GM18951 (cell line): ENCODE results near the gene DOK6.

ENCODE experiments used
- POLR2A ChIP-seq: IDR thresholded peaks from 4 replicates; pipeline ENCODE4 v1.6.1; 2011; ENCODE audit warnings: mild to moderate bottlenecking; ENCODE audit not compliant: insufficient read length, insufficient read depth; ENCODE audit errors: extremely low read depth
- in situ Hi-C: fragments of 300-500 bp; cut with MboI; formaldehyde crosslinking; loops from one replicate; pipeline ENCODE4 v1.12.0; 2022; ENCODE audit warnings: low sequenced_read_pairs, mixed read lengths, inconsistent platforms; ENCODE audit not compliant: unreplicated experiment

The DOK6 gene

DNA sequence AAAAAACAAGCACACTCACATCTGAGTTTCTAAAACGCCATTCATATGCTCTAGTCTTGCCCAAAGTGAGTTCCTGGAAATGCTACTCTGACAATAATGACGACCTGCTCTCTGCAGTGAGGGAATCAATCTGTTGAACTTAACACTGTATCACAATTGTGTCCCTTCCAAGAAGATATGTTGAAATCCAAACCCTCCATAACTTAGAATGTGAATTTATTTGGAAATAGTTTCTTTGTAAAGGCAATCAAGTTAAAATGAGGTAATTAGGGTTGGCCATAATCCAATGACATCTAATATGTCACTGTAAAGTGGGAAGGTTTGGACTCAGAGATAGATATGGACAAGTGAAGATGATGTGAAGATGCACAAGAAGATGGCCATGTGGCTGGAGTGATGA, 282.5 kb downstream of the DOK6 start:
- TF ChIP-seq POLR2A: no peak
- in situ Hi-C loops: no loop called here

DNA sequence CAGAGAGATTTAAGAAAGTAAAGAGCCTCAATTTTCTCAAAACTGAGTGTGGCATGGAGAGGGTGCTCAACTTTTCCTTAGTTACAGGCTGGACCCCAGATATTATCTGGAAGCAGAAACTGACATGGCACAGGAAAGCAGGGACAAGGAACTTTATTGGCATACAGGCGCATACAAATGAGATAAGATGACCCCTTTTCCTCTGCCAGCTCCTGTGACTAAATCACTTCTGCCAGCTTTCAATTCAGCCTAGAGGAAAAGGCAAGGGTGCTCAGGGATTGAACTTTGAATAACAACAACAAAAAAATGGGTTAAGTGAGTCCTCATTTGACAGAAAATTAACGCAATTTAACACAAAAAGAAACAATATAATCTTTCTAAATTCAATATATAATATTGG, 284.1 kb downstream of the DOK6 start:
- TF ChIP-seq POLR2A: no peak
- in situ Hi-C loops: no loop called here

DNA sequence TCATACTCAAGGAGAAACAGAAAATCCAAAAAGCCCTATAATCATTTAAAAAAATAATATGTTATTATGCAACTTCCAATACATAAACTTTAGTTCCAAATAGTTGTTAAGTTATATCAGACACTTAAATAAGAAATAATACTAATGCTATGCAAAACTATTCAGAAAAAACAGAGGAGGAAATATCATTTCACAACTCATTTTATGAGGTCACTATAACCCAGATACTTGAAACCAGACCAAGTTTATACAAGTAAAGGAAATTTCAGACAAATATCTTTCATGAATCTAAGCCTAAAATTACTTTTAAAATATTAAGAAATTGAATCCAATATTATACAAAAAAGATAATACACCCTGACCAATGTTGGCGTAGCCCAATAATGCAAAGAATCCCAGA, 286.2 kb downstream of the DOK6 start:
- TF ChIP-seq POLR2A: no peak
- in situ Hi-C loops: no loop called here

GRCh38 chr18:69689121-69689759, 288.6 kb downstream of the DOK6 start:
- in situ Hi-C loops: no loop called here
- no peak for TF ChIP-seq POLR2A

DNA sequence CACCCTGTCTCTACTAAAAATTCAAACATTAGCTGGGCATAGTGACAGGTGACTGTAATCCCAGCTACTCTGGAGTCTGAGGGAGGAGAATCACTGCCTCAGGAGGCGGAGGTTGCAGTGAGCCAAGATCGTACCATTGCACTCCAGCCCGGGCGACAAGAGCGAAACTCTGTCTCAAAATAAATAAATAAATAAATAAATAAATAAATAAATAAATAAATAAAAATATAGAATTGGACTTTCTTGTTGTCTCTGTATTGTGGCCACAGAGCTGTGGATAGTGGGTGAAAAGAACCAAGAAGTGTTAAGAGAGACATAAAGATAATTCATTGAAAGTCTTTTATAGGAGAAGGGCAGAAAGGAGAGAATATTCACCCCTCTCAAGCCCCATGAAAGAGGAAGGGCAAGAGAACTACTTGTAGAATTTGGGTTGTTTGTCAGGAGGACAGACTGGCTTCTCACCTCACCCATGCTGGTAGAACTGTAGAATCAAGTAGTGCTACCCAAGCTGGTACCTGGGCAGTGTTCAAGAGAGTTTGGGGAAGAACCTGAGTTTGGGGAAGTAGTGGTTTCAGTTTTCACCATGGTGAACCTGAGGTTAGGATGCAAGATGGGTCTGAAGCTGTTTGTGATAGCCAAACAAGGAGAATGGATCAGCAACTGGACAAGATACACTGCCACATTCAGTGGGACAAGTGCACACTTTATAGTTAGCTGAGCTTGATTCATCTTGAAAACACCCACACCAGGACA, 290.5 kb downstream of the DOK6 start:
- in situ Hi-C loops: no loop called here
- no peak for TF ChIP-seq POLR2A

DNA sequence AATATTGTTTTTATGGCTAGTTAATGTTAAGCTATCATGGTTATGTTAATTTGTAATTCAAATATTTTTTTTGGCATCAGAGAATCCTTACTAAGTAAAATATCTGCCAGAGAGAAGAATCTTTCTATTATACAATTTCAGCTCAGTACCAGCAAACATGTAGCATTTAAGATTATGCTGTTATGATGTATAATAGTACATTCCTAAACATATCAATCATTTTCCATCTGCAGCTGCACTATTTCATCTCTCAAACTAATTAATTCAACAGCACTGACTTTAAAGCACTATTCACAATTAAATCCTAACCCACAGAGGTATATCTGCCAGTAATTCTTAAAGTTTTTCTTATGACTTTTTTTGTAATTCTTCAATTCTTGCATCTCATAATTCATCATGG, 296.4 kb downstream of the DOK6 start:
- in situ Hi-C loops: no loop called here
- TF ChIP-seq POLR2A: no peak

DNA sequence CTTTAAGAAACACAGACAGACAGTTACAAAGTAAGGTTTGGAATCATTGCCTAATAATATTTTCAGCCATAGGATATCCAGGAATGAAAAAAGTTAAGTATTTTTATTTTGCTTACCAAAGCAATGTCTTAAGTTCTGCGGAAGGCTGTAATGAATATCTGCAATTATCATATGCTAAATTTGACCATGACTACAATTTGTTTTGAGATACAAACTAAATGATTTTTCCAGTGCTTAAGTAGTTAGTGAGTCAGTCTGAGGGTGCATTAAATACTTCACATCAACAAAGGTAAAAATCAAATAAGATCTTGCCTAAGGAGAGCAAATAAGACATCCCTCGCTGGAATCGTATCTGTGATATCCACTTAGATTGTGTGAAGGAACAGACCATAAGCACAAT, 297.0 kb downstream of the DOK6 start:
- in situ Hi-C loops: no loop called here
- TF ChIP-seq POLR2A: no peak

DNA sequence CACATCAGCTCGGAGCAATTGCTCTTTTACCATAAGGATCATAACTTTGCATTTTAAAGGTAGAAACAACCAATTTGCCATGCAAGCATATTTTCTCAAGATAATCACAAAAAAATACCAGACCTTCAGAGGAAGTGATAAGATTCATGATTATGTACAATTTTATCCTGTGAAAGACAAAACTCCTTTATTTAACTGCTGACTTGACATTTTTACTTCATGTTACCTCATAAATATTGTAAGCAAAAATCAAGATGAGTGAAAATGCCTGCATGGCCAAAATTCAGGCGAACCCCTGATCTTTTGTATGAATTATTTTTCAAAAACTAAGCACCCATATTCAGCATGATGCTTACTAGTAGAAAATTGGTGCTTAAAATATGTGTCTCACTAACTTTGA, 300.6 kb downstream of the DOK6 start:
- TF ChIP-seq POLR2A: no peak
- in situ Hi-C loops: no loop called here

GRCh38 chr18:69703461-69703860, 302.8 kb downstream of the DOK6 start:
- in situ Hi-C loops: no loop called here
- TF ChIP-seq POLR2A: no peak

DNA sequence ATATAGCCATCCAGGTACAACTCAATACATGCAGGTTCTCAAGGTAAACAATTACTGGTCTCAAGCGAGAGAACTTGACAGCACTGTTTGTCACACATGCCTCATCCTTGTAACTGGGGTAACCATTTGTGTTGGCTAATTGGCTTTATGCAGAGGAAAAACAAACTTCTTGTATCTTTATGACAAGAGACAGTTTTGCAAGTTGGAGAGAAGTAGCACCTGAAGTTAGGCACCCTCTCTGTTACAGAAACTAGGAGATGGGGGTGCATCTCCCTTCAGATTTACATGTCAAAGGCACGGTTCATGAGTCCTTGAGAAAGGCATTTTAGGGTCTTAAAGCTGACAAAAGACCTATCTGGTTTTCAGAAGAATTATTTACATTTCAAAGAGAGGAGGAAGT, 305.3 kb downstream of the DOK6 start:
- in situ Hi-C loops: no loop called here
- TF ChIP-seq POLR2A: no peak

DNA sequence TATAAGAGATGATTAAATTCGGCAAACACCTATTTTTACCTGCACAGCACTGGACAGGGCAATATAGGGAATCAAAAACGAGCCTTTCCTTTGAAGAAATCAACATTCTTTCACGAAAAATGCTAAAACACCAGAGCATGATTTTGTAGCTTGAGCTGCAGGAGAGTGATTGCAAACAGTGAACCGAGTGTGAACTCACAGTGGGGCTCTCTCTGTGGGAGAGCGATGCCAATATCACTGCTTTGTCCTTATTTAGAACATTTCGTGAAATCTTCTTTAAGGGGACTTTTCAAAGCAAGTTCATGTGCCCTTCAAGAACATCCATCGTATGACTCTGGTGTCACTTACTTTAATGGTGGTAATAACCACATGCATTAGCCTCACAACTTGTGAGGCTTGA, 308.2 kb downstream of the DOK6 start:
- in situ Hi-C loops: no loop called here
- no peak for TF ChIP-seq POLR2A

DNA sequence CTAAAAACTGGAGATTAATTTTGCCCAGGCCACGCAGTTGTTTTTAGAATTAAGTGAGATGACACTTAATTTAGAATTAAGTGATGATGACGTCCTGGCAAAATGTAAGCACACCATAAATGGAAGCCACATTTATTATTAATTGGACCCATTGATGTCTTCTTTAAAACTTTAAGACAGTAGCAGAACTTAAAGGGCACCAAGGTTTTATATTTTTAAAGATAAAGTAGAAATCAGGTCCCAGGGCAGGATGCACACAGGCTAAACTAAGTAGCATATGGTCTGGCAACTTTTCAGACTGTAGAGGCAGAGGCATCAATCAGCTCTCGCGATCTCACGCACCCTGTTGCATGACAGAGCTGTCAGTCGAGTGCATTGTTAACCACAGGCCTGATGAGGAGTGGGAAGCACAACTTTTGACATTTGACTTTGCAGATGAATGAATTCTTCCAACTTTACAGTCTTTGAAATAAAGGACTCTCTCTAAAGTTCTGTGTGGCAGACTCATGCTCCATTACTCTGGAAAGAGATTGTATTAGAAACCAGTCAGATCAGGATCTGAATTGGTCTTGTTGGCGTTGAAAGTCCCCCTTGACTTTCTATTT, 314.6 kb downstream of the DOK6 start:
- TF ChIP-seq POLR2A: no peak
- in situ Hi-C loops: no loop called here

DNA sequence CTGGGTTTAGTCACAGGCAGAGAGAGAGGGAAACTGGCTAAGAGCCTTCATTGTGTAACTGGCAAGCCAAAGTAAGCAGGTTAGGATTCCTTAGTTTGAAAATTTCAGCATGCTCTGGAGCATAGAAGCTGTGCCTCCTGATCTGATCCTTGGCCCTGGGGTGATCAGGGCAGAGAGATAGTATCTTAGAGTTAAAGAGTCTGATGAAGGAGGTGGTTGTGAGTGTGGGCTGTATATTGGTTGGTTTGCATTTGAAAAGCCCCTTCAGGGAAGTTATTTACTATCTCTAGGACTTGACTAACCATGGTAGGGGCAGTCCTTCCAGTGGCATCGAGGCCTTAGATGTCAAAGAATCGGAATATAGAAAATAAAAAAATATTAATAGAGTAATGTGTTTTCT, 316.9 kb downstream of the DOK6 start:
- in situ Hi-C loops: no loop called here

More for the DNA sequence above, 316.9 kb downstream of the DOK6 start:
- TF ChIP-seq POLR2A: no peak
